Lower lobe of right lung (tissue), 2 donors: ENCODE measurements around the gene RPTOR. TPM values are rescaled to one million over a fixed set of nuclear protein-coding genes. Genes with fewer than 3 reads are reported as not detected.

Source experiments
- ATAC-seq, 2 donors: fragments of 200-7000 bp; cut with Tn5 transposase; one replicate each; pipeline ENCODE4 v1.9.1; 2020 to 2022; ENCODE audit warnings: mild to moderate bottlenecking in 2 of 2, moderate library complexity in 2 of 2
- DNase-seq: peaks from one replicate; pipeline ENCODE4 v3.0.0-alpha.2; 2020
- H3K27ac ChIP-seq: fragments of 200-600 bp; one replicate; pipeline ENCODE4 v1.8.0; 2022
- H3K27me3 ChIP-seq: fragments of 200-600 bp; one replicate; pipeline ENCODE4 v1.8.0; 2022; ENCODE audit warnings: low read depth
- H3K36me3 ChIP-seq: fragments of 200-600 bp; one replicate; pipeline ENCODE4 v1.8.0; 2022; ENCODE audit warnings: mild to moderate bottlenecking
- H3K4me1 ChIP-seq: fragments of 200-600 bp; one replicate; pipeline ENCODE4 v1.8.0; 2022
- H3K4me3 ChIP-seq: fragments of 200-600 bp; one replicate; pipeline ENCODE4 v1.8.0; 2022; ENCODE audit warnings: mild to moderate bottlenecking
- H3K9me3 ChIP-seq: fragments of 200-600 bp; one replicate; pipeline ENCODE4 v1.8.0; 2022
- CTCF ChIP-seq: fragments of 200-600 bp; IDR thresholded peaks from one replicate; pipeline ENCODE4 v1.8.0; 2022; ENCODE audit warnings: antibody characterized with exemption, mild to moderate bottlenecking
- intact Hi-C: fragments of 100-400 bp; cut with DNase I; formaldehyde crosslinking; loops from one replicate; pipeline ENCODE4 v1.11.0; 2022
- total RNA-seq: library from RNA; stranded (reverse); fragmentation: NEBNext Ultra II Directional; extraction: Animal tissue kit (Norgen Biotek cat#: 25700); gene quantifications from one replicate; pipeline ENCODE4 v1.2.1, GENCODE V29; 2021
- donor health status: DM: no; HTN: yes; CAD: no; lungs with severe emphysema.

RPTOR gene
- total RNA-seq, 1 donor from 2014 or later: 34.0 TPM

- no peak for TF ChIP-seq CTCF
- Histone ChIP-seq H3K4me1 (no peaks in the 10 kb centered on the region), H3K27me3 (no peaks in the 10 kb centered on the region), H3K4me3 (no peak overlapping the region), H3K36me3 (peaks cover 31% of the 10 kb centered on the region), H3K9me3 (no peaks in the 10 kb centered on the region), H3K27ac (no peak overlapping the region)
- ATAC-seq (no peak), DNase-seq (no peak)
- intact Hi-C loops: no loop called here
Measured at GRCh38 chr17:80895366-80895765, 350.7 kb downstream of the RPTOR start.

GRCh38 chr17:80898716-80899115, 354.1 kb downstream of the RPTOR start:
- no peak overlapping the region for H3K4me3 ChIP-seq
- H3K9me3 ChIP-seq: no peaks in the 10 kb centered on the region
- no peak for DNase-seq
- no peak for TF ChIP-seq CTCF
- peaks cover 17% of the 10 kb centered on the region for H3K36me3 ChIP-seq
- H3K27ac ChIP-seq: no peak overlapping the region
- ATAC-seq: no peak
- H3K27me3 ChIP-seq: no peaks in the 10 kb centered on the region
- intact Hi-C loops: no loop called here
- no peaks in the 10 kb centered on the region for H3K4me1 ChIP-seq

- ATAC-seq: peak; percentile 67 to 78
Measured at GRCh38 chr17:80899402-80900268, 355.0 kb downstream of the RPTOR start.

GRCh38 chr17:80901319-80901718, 356.7 kb downstream of the RPTOR start:
- Histone ChIP-seq H3K27me3 (no peaks in the 10 kb centered on the region), H3K4me1 (no peaks in the 10 kb centered on the region), H3K36me3 (peaks cover 14% of the 10 kb centered on the region), H3K4me3 (no peak overlapping the region), H3K27ac (peak overlapping the region; percentile 56), H3K9me3 (no peaks in the 10 kb centered on the region)
- intact Hi-C loops: no loop called here
- no peak for TF ChIP-seq CTCF
- ATAC-seq (no peak), DNase-seq (no peak)

More at GRCh38 chr17:80899402-80900268, 355.0 kb downstream of the RPTOR start:
- Histone ChIP-seq H3K27ac (peak overlapping the region; percentile 56), H3K4me3 (no peak overlapping the region), H3K36me3 (peaks cover 18% of the 10 kb centered on the region), H3K9me3 (no peaks in the 10 kb centered on the region), H3K4me1 (no peaks in the 10 kb centered on the region), H3K27me3 (no peaks in the 10 kb centered on the region)
- peak; percentile 69 for DNase-seq
- intact Hi-C loops: no loop called here
- TF ChIP-seq CTCF: peak; percentile 56

GRCh38 chr17:80902197-80902962, 357.7 kb downstream of the RPTOR start:
- intact Hi-C loops: no loop called here
- no peak for TF ChIP-seq CTCF
- Histone ChIP-seq H3K4me1 (no peaks in the 10 kb centered on the region), H3K9me3 (no peaks in the 10 kb centered on the region), H3K27me3 (no peaks in the 10 kb centered on the region), H3K36me3 (peaks cover 21% of the 10 kb centered on the region), H3K27ac (no peak overlapping the region), H3K4me3 (no peak overlapping the region)
- DNase-seq (no peak), ATAC-seq (no peak)
